Measurements from ENCODE around the gene HOXA13. TPM values are rescaled to one million over a fixed set of nuclear protein-coding genes. Genes with fewer than 3 reads are reported as not detected.

Gene HOXA13
- total RNA-seq, 1 donor from 2014 or later, result 0.13 TPM

- no peak for DNase-seq (ENCODE audit: low read depth)
These were observed 49.9 kb downstream of the HOXA13 start for GRCh38 chr7:27149842-27150567.

GRCh38 chr7:27148756-27149641, 50.9 kb downstream of the HOXA13 start:
- DNase-seq (ENCODE audit: low read depth), result no peak

GRCh38 chr7:27148031-27148755, 51.7 kb downstream of the HOXA13 start:
- DNase-seq (ENCODE audit: low read depth), result no peak

- no peak for DNase-seq (ENCODE audit: low read depth)
These were observed 52.5 kb downstream of the HOXA13 start, which contains the start of gene HOXA6 for GRCh38 chr7:27147199-27148030. Gene HOXA6, minus strand, starts transcription at chr7:27147774. Its CDS starts 25 bp downstream, at chr7:27147749.

- DNase-seq (ENCODE audit: low read depth), result no peak
These were observed 53.2 kb downstream of the HOXA13 start for GRCh38 chr7:27146491-27147198.

- DNase-seq (ENCODE audit: low read depth), result no peak
These were observed 53.9 kb downstream of the HOXA13 start for GRCh38 chr7:27145914-27146412.

- no peak for DNase-seq (ENCODE audit: low read depth)
These were observed 54.6 kb downstream of the HOXA13 start for GRCh38 chr7:27145165-27145913.

GRCh38 chr7:27144781-27145164, 55.1 kb downstream of the HOXA13 start:
- DNase-seq (ENCODE audit: low read depth), result no peak

MicroRNA genes within 50 kb of the gene (microRNA counts, 767-probe panel; counts per million panel counts)
- microRNA hsa-miR-196b-5p, result not detected

Small RNA genes lying within 50 kb of the gene (microRNA-seq; reads per million reads assigned to microRNA genes)
- 435 reads per million, percentile 72 among the genes with 10 or more reads in this experiment for gene MIR196B

Other genes starting within 250 kb of the HOXA13 start
- 4.5 and 5.5 TPM in 2 replicates for gene HOXA1, start 104.1 kb downstream of the HOXA13 start, total RNA-seq
- gene HOXA2, start 97.4 kb downstream of the HOXA13 start, total RNA-seq, result 0.42 and 0.56 TPM in 2 replicates
- 5.0 and 6.7 TPM in 2 replicates for gene HOXA4, start 69.3 kb downstream of the HOXA13 start, total RNA-seq
- gene HOXA5, start 56.4 kb downstream of the HOXA13 start, total RNA-seq, result 5.7 and 8.8 TPM in 2 replicates
- gene HOXA6, start 52.3 kb downstream of the HOXA13 start, total RNA-seq, result 0.80 and 1.0 TPM in 2 replicates
- 1.7 and 4.4 TPM in 2 replicates for gene HOXA3, start 47.5 kb downstream of the HOXA13 start, total RNA-seq
- 20.5 and 20.9 TPM in 2 replicates for gene HOXA7, start 43.4 kb downstream of the HOXA13 start, total RNA-seq
- gene HOXA9, start 34.6 kb downstream of the HOXA13 start, total RNA-seq, result 9.1 and 13.0 TPM in 2 replicates
- gene HOXA10, start 25.8 kb downstream of the HOXA13 start, total RNA-seq, result 14.6 and 15.1 TPM in 2 replicates
- gene HOXA11, start 14.9 kb downstream of the HOXA13 start, total RNA-seq, result 1.7 TPM in 2 replicates
- gene EVX1, start 42.7 kb upstream of the HOXA13 start, total RNA-seq, result not detected in 2 replicates